Cardiac muscle cell (in vitro differentiated cells and primary cell): Measurements from ENCODE around the gene JOSD1. TPM values are rescaled to one million over a fixed set of nuclear protein-coding genes. Genes with fewer than 3 reads are reported as not detected.

Source experiments
- DNase-seq, 2 donors: peaks; one replicate each; pipeline versions ENCODE4 v3.0.0 to v3.0.0-alpha.2; 2010 to 2017; ENCODE audit warnings: low read depth in 1 of 2, low spot score in 1 of 2
- H3K27ac ChIP-seq: fragments of 200-600 bp; sonication (generic); 2 replicates; pipeline ENCODE4 v1.5.1; 2016
- H3K27me3 ChIP-seq: fragments of 200-600 bp; sonication (generic); 2 replicates; pipeline ENCODE4 v1.6.0; 2016; ENCODE audit warnings: control low read depth
- H3K36me3 ChIP-seq: fragments of 200-600 bp; sonication (generic); 2 replicates; pipeline ENCODE4 v1.5.1; 2016; ENCODE audit warnings: control low read depth
- H3K4me1 ChIP-seq: fragments of 200-600 bp; sonication (generic); 2 replicates; pipeline ENCODE4 v1.8.1; 2017; ENCODE audit warnings: low read depth, mild to moderate bottlenecking, mixed run types
- H3K4me3 ChIP-seq: fragments of 200-600 bp; sonication (generic); 2 replicates; pipeline ENCODE4 v1.5.1; 2016; ENCODE audit warnings: mild to moderate bottlenecking
- H3K9me3 ChIP-seq: fragments of 200-600 bp; sonication (generic); 2 replicates; pipeline ENCODE4 v1.5.1; 2017; ENCODE audit warnings: low read depth, mild to moderate bottlenecking, control low read depth
- polyA plus RNA-seq: library from polyadenylated mRNA; unstranded; fragments of >200 nt; fragmentation: Nextera tagmentation; extraction: Ambion mirVana; gene quantifications from 2 replicates; pipeline ENCODE4 v1.2.1, GENCODE V29; 2016
- total RNA-seq: library from RNA; depleted of rRNA; stranded (reverse); fragments of >200 nt; gene quantifications from 2 replicates; pipeline ENCODE4 v1.2.3, GENCODE V29; 2016
- TF ChIP-seq, protein P1 (sequence below): IDR thresholded peaks from 2 replicates; pipeline ENCODE4 v1.5.1; 2012; ENCODE audit warnings: low read depth, mild to moderate bottlenecking, low read length

The JOSD1 gene
- total and polyA plus RNA-seq, 2 experiments from 2014 or later: 4.4 to 41.0 TPM

DNA sequence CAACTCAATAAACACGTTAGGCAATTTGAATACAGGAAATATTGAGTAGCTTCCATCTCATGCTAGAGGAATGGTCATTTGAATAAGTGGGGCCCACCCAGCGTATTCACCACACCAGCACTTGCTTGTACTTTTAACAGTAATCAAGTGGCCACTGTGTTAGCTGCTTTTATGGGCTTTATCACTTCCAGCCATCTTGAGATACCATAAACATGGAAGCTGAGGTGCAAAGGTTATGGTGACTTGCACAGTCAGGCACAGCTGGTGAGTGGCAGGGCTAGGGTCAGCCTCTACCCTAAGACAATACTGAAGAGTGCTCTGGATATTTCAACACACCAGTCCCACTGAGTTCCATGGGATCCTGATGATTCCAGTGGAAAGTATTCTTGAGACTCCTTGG, 6.7 kb downstream of the JOSD1 start:
- TF ChIP-seq, protein P1, sequence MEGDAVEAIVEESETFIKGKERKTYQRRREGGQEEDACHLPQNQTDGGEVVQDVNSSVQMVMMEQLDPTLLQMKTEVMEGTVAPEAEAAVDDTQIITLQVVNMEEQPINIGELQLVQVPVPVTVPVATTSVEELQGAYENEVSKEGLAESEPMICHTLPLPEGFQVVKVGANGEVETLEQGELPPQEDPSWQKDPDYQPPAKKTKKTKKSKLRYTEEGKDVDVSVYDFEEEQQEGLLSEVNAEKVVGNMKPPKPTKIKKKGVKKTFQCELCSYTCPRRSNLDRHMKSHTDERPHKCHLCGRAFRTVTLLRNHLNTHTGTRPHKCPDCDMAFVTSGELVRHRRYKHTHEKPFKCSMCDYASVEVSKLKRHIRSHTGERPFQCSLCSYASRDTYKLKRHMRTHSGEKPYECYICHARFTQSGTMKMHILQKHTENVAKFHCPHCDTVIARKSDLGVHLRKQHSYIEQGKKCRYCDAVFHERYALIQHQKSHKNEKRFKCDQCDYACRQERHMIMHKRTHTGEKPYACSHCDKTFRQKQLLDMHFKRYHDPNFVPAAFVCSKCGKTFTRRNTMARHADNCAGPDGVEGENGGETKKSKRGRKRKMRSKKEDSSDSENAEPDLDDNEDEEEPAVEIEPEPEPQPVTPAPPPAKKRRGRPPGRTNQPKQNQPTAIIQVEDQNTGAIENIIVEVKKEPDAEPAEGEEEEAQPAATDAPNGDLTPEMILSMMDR: no peak
- peaks cover 18% of the 10 kb centered on the region for H3K4me1 ChIP-seq
- H3K27ac ChIP-seq: no peak overlapping the region
- no peaks in the 10 kb centered on the region for H3K27me3 ChIP-seq
- DNase-seq: no peak
- H3K9me3 ChIP-seq: no peaks in the 10 kb centered on the region
- peaks cover 4% of the 10 kb centered on the region for H3K36me3 ChIP-seq
- no peak overlapping the region for H3K4me3 ChIP-seq

DNA sequence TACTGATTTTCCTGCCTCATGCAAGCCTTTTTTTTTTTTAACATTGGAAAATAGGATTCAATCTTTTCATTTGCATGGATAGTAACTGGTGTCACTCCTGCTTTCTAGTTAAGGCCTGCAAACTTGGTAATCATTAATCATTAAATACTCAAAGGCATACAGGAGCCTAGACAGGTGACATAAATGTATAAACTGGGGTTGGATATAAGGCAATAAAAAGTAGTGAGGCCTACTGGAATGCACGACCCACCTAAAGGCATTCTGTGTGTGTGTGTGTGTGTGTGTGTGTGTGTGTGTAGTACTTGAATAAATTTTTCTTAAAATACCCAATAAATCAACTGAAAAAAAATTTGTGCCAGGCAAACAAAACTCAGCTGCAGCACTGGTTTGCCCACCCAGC, 11.1 kb downstream of the JOSD1 start:
- Histone ChIP-seq H3K27ac (no peak overlapping the region), H3K27me3 (no peaks in the 10 kb centered on the region), H3K4me1 (no peaks in the 10 kb centered on the region), H3K36me3 (peaks cover 26% of the 10 kb centered on the region), H3K4me3 (no peak overlapping the region), H3K9me3 (no peaks in the 10 kb centered on the region)
- no peak for DNase-seq
- TF ChIP-seq, protein P1: no peak

DNA sequence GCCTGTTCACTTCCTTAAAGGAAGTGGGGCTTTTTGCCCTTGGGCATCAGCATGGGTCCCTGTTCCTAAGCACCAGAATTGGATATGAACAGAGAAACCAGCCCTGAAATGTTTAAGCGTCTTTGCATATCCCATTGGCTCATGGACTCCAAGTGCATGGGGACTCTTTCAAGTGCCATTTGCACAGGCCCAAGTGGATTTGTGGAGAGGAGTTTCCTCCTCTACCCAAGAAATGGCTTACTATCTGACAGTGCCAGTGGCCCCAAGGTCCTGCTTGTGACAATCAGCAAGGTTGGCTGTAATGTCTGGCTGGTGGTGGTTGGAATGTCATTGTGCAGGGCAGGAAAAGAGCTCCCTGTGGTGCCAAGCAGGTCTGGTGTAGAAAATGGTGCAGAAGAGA, 15.0 kb downstream of the JOSD1 start:
- H3K4me1 ChIP-seq: peaks cover 4% of the 10 kb centered on the region
- no peak overlapping the region for H3K27ac ChIP-seq
- no peak for DNase-seq
- no peaks in the 10 kb centered on the region for H3K9me3 ChIP-seq
- TF ChIP-seq, protein P1: no peak
- peaks cover 24% of the 10 kb centered on the region for H3K36me3 ChIP-seq
- no peaks in the 10 kb centered on the region for H3K27me3 ChIP-seq
- no peak overlapping the region for H3K4me3 ChIP-seq

DNA sequence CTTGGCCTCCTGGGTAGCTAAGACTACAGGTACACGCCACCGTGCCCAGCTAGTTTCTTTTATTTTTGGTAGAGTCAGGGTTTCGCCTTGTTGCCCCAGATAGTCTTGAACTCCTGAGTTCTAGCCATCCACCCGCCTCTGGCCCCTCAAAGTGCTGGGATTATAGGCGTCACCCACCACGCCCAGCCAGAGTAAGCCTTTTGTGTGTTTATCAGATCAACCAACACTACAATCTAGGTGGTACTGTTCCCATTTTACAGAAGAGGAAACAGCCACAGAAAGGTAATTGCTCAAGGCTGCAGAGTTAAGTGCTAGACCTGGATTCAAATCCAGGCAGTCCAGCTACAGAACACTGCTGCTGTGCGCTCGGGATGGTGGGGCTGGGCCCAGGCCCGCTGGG, 15.8 kb downstream of the JOSD1 start:
- Histone ChIP-seq H3K4me3 (no peak overlapping the region), H3K4me1 (peaks cover 4% of the 10 kb centered on the region), H3K9me3 (no peaks in the 10 kb centered on the region), H3K27ac (no peak overlapping the region), H3K27me3 (no peaks in the 10 kb centered on the region), H3K36me3 (peaks cover 24% of the 10 kb centered on the region)
- TF ChIP-seq, protein P1: no peak
- DNase-seq: no peak

DNA sequence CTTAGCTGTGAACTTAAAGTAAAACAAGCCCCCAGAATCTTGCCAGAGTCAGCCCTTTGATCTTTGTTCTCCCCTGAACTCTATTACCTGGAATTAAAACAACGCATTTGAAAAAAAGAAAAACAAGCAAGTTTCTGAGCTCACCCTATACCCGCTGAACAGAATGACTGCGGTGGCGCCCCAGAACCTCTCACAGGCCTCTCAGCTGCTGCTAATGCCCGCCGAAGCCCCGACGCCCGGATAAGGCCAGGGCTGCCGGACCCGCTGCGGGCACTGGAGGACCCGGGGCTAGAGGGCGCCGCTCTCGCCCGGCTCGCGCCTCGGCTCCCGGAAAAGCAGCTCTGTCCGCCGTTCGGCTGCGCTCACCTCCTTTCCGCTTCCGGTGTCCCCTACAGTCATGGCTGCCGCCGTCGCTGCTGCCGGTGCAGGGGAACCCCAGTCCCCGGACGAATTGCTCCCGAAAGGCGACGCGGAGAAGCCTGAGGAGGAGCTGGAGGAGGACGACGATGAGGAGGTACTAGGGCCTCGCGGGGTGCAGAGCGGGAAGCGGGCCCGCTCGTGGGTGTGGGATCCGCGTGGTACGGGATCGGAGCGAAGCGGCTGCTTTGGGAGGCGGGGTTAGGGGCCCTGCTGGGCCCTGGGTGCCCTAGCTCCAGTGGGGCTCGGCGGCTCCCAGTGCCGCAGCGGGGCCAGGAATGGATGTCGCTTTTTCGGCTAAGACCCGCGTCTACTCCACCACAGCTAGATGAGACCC, 19.0 kb downstream of the JOSD1 start, which contains the start of gene TOMM22:
Gene TOMM22, plus strand, starts transcription at position 376 of the 754 bp plus-strand sequence. Its CDS starts 22 bp downstream, at position 398.
- peak within 1 kb of the TSS; percentile 56 for H3K27ac ChIP-seq

More for the DNA sequence above, 19.0 kb downstream of the JOSD1 start, which contains the start of gene TOMM22:
- Histone ChIP-seq H3K27me3 (no peaks in the 10 kb centered on the region), H3K4me1 (peaks cover 4% of the 10 kb centered on the region), H3K4me3 (peak within 1 kb of the TSS; percentile 76), H3K36me3 (peaks cover 6% of the 10 kb centered on the region), H3K9me3 (no peaks in the 10 kb centered on the region)
- peak; percentile 90 to 93 for DNase-seq
- TF ChIP-seq, protein P1: peak; percentile 68
